ENCODE results near the gene ETV3L.

DNA sequence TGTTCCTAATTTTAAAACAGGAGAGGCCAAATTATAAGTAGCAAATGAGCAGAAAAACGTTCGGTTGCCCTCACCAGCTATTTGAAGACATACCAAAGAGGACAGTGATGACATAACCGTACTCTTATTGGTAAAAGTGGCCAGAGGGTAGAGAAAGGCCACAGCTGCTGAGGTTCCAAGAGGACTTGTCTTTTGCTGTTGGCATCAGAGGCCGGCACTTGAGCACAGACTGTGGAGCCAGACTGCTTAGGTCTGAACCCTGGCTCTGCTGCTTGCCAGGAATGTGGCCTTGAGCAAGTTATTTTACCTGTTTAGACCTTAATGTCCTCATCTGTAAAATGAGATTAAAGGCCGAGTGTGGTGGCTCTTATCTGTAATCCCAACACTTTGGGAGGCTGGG, 14.9 kb downstream of the ETV3L start:
- TF ChIP-seq ATF3 (CRISPR knock-in tag; conservative IDR thresholded peaks at IDR 0.05) = no peak
- TF ChIP-seq, protein P1, sequence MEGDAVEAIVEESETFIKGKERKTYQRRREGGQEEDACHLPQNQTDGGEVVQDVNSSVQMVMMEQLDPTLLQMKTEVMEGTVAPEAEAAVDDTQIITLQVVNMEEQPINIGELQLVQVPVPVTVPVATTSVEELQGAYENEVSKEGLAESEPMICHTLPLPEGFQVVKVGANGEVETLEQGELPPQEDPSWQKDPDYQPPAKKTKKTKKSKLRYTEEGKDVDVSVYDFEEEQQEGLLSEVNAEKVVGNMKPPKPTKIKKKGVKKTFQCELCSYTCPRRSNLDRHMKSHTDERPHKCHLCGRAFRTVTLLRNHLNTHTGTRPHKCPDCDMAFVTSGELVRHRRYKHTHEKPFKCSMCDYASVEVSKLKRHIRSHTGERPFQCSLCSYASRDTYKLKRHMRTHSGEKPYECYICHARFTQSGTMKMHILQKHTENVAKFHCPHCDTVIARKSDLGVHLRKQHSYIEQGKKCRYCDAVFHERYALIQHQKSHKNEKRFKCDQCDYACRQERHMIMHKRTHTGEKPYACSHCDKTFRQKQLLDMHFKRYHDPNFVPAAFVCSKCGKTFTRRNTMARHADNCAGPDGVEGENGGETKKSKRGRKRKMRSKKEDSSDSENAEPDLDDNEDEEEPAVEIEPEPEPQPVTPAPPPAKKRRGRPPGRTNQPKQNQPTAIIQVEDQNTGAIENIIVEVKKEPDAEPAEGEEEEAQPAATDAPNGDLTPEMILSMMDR (IDR thresholded peaks at IDR 0.05) = no peak
